ENCODE results near the gene KRTAP5-4.

KRTAP5-4 gene

DNA sequence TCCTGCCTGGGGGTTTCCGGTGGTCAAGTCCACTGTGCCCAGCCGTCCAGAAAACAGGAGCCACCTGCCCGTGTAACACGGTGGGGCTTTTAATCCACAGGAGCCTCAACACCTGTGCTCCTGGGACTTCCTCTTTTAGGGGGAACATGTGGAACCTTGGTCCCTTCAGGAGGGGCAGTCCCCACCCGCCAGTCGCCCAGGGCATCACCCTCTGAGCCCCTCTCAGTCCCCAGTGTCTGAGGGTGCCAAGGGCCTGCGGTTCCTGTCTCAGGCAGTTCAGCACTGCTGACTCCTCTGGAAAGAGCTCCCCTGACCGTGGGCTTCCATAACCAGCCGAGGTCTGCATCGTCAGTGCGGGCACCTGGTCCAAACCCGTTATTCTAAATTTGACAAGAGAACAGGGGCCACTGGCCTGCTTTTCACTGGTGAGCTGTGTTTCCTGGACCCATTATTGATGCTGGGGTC is 23.5 kb upstream of the KRTAP5-4 start:
- H3K36me3 ChIP-seq (ENCODE audit: control insufficient read depth in 5 of 5, insufficient read depth in 5 of 5, low read length in 5 of 5) = no peaks in the 10 kb centered on the region
- peaks cover 0 to 8% (median 1%) of the 10 kb centered on the region in 5 donors for H3K4me1 ChIP-seq (ENCODE audit: control insufficient read depth in 5 of 5, insufficient read depth in 5 of 5, low read length in 5 of 5)
- no peak overlapping the region for H3K4me3 ChIP-seq (ENCODE audit: low read depth in 1 of 5, low read length in 5 of 5)
- H3K27ac ChIP-seq (ENCODE audit: low read depth, low read length) = no peak overlapping the region
- no peaks in the 10 kb centered on the region for H3K9me3 ChIP-seq (ENCODE audit: control insufficient read depth in 5 of 5, low read length in 5 of 5)
- peaks cover 0 to 16% (median 8%) of the 10 kb centered on the region in 5 donors for H3K27me3 ChIP-seq (ENCODE audit: control insufficient read depth in 5 of 5, insufficient read depth in 4 of 5, low read length in 5 of 5)
- no peak overlapping the region for H3K9ac ChIP-seq (ENCODE audit: low read length in 5 of 5)

DNA sequence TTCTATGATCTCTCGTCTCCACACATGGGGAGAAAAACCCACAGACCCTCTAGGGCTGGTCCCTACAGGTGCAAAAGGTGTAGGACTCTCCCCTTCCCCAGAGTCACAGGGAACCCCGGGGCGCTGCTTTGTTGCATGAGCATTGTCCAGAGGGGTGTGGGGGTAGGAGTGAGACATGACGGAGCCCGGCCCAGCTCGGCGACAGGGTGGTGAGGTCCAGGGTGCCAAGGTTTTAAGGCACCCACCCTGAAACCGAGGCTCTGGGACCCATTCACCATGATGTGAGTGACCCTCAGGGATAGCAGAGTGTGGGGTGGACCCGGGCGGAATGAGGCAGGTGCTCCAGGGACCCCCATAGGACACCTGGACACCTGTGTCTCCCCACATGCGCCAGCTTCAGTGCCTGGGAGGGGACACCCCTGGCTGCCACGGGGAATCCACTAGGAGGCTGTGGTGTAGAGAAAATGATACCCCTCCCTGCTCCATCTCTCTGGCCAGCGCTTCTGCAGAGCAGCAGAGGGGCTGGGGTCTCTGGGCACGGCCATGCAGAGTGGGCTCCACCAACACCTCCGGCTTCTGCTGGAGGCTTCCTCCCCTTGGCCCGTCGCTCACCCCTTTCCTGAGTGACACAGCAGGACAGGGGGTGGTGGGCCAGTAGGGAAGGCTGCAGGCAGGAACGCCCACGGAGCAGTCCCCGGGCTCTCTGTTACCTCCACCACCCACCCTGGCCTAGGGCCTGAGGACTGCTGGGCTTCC is 22.8 kb upstream of the KRTAP5-4 start:
- Histone ChIP-seq H3K27ac (ENCODE audit: low read depth, low read length) (no peak overlapping the region), H3K36me3 (ENCODE audit: control insufficient read depth in 5 of 5, insufficient read depth in 5 of 5, low read length in 5 of 5) (no peaks in the 10 kb centered on the region), H3K9ac (ENCODE audit: low read length in 5 of 5) (no peak overlapping the region), H3K4me3 (ENCODE audit: low read depth in 1 of 5, low read length in 5 of 5) (no peak overlapping the region), H3K4me1 (ENCODE audit: control insufficient read depth in 5 of 5, insufficient read depth in 5 of 5, low read length in 5 of 5) (peaks cover 0 to 14% (median 6%) of the 10 kb centered on the region in 5 donors), H3K9me3 (ENCODE audit: control insufficient read depth in 5 of 5, low read length in 5 of 5) (no peaks in the 10 kb centered on the region), H3K27me3 (ENCODE audit: control insufficient read depth in 5 of 5, insufficient read depth in 4 of 5, low read length in 5 of 5) (peaks cover 0 to 21% (median 12%) of the 10 kb centered on the region in 5 donors)

- Histone ChIP-seq H3K27ac (ENCODE audit: low read depth, low read length) (no peak overlapping the region), H3K4me3 (ENCODE audit: low read depth in 1 of 5, low read length in 5 of 5) (no peak overlapping the region), H3K27me3 (ENCODE audit: control insufficient read depth in 5 of 5, insufficient read depth in 4 of 5, low read length in 5 of 5) (peaks cover 3 to 25% (median 22%) of the 10 kb centered on the region in 5 donors), H3K36me3 (ENCODE audit: control insufficient read depth in 5 of 5, insufficient read depth in 5 of 5, low read length in 5 of 5) (no peaks in the 10 kb centered on the region), H3K4me1 (ENCODE audit: control insufficient read depth in 5 of 5, insufficient read depth in 5 of 5, low read length in 5 of 5) (peaks cover 0 to 22% (median 10%) of the 10 kb centered on the region in 5 donors), H3K9ac (ENCODE audit: low read length in 5 of 5) (no peak overlapping the region), H3K9me3 (ENCODE audit: control insufficient read depth in 5 of 5, low read length in 5 of 5) (no peaks in the 10 kb centered on the region)
Measured at GRCh38 chr11:1643146-1643690, 21.3 kb upstream of the KRTAP5-4 start.

DNA sequence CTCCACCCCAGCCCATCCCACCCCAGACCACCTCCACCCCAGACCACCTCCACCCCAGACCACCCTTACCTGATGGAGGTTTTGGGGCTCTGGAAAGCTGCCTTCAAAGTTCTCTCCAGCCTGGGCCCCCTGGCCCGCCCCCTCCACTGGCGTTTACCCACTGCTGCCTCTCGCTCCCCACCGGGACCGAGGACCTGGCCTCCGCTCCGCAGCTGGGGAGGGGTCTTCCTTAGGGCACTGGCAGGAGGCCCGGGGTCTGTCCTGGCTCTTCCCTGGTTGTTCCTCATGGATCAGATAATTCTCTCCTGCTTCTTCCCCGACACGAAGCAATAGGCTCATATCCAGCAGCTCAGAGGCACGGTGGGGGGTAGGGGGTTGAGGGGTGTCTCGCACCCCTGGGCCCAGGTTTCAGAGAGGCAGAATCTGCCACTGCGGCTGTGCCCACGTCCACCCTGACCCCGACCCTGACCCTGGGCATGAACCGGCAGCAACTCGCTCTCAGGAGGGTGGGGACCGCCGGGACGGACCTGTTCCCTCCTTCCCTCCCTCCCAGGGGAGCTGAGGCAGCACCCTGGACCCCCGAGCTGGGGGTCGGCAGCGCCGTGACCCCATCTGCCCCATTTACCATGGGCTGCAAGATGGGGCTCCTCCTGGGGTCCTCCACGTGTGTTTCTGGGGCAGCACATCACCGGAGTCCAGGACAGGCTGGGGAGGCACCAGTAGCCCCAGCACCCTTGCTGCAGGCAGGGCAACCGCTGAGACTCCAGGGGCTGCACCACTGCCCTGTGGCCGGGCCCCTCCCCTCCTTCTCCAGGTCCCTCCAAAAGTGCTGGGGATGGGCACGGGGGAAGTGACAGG is 20.6 kb upstream of the KRTAP5-4 start:
- Histone ChIP-seq H3K9me3 (ENCODE audit: control insufficient read depth in 5 of 5, low read length in 5 of 5) (no peaks in the 10 kb centered on the region), H3K27ac (ENCODE audit: low read depth, low read length) (no peak overlapping the region), H3K4me1 (ENCODE audit: control insufficient read depth in 5 of 5, insufficient read depth in 5 of 5, low read length in 5 of 5) (peaks cover 0 to 25% (median 10%) of the 10 kb centered on the region in 5 donors), H3K9ac (ENCODE audit: low read length in 5 of 5) (no peak overlapping the region), H3K36me3 (ENCODE audit: control insufficient read depth in 5 of 5, insufficient read depth in 5 of 5, low read length in 5 of 5) (no peaks in the 10 kb centered on the region), H3K4me3 (ENCODE audit: low read depth in 1 of 5, low read length in 5 of 5) (no peak overlapping the region), H3K27me3 (ENCODE audit: control insufficient read depth in 5 of 5, insufficient read depth in 4 of 5, low read length in 5 of 5) (peaks cover 3 to 25% (median 22%) of the 10 kb centered on the region in 5 donors)

DNA sequence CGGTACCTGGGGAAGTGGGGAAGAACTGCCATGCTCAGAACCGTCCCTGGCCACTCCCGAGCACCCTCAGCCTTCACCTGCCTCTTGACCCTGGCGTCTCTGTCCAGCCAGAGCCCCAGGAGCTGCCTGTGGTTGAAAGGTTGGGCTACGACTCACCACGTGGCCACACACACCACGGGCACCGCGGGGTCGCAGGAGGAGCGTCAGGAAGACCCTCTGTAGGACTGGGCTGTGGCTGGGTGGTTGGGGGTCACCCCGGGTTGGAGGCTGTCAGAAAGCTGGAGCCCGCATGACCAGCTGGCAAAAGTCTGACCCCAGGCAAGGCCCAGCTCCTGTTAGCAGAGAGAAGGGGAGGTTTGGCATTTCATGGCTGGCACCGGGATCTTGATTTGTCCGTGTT is 19.2 kb upstream of the KRTAP5-4 start:
- Histone ChIP-seq H3K9me3 (ENCODE audit: control insufficient read depth in 5 of 5, low read length in 5 of 5) (no peaks in the 10 kb centered on the region), H3K36me3 (ENCODE audit: control insufficient read depth in 5 of 5, insufficient read depth in 5 of 5, low read length in 5 of 5) (no peaks in the 10 kb centered on the region), H3K27ac (ENCODE audit: low read depth, low read length) (no peak overlapping the region), H3K4me1 (ENCODE audit: control insufficient read depth in 5 of 5, insufficient read depth in 5 of 5, low read length in 5 of 5) (peaks cover 0 to 25% (median 10%) of the 10 kb centered on the region in 5 donors), H3K9ac (ENCODE audit: low read length in 5 of 5) (no peak overlapping the region), H3K4me3 (ENCODE audit: low read depth in 1 of 5, low read length in 5 of 5) (no peak overlapping the region), H3K27me3 (ENCODE audit: control insufficient read depth in 5 of 5, insufficient read depth in 4 of 5, low read length in 5 of 5) (peaks cover 3 to 25% (median 22%) of the 10 kb centered on the region in 5 donors)

- Histone ChIP-seq H3K4me3 (ENCODE audit: low read depth in 1 of 5, low read length in 5 of 5) (no peak overlapping the region), H3K27ac (ENCODE audit: low read depth, low read length) (no peak overlapping the region), H3K27me3 (ENCODE audit: control insufficient read depth in 5 of 5, insufficient read depth in 4 of 5, low read length in 5 of 5) (peaks cover 3 to 30% (median 22%) of the 10 kb centered on the region in 5 donors), H3K36me3 (ENCODE audit: control insufficient read depth in 5 of 5, insufficient read depth in 5 of 5, low read length in 5 of 5) (no peaks in the 10 kb centered on the region), H3K4me1 (ENCODE audit: control insufficient read depth in 5 of 5, insufficient read depth in 5 of 5, low read length in 5 of 5) (peaks cover 0 to 29% (median 10%) of the 10 kb centered on the region in 5 donors), H3K9ac (ENCODE audit: low read length in 5 of 5) (no peak overlapping the region), H3K9me3 (ENCODE audit: control insufficient read depth in 5 of 5, low read length in 5 of 5) (no peaks in the 10 kb centered on the region)
Measured at GRCh38 chr11:1640076-1640946, 18.4 kb upstream of the KRTAP5-4 start.

DNA sequence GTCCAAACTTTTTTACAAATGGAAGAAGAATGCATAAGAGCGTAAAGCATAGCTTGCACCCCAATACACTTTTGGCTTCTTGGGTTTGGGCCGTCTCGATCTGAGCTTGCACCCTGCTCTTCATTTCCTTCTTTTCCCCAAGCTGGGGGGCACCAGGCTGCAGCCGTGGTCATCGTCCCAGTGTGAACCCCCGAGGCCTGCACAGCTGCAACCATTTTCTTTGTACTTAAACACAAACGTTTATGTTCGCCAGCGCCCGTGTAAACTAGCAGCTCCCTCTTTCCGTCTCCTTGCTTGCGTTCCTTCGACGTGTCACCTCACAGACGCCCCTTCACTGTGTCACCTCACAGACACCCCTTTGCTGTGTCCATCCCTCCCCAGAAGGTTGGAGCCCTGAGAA is 17.7 kb upstream of the KRTAP5-4 start:
- H3K4me1 ChIP-seq (ENCODE audit: control insufficient read depth in 5 of 5, insufficient read depth in 5 of 5, low read length in 5 of 5) = peaks cover 0 to 29% (median 10%) of the 10 kb centered on the region in 5 donors
- no peaks in the 10 kb centered on the region for H3K36me3 ChIP-seq (ENCODE audit: control insufficient read depth in 5 of 5, insufficient read depth in 5 of 5, low read length in 5 of 5)
- no peaks in the 10 kb centered on the region for H3K9me3 ChIP-seq (ENCODE audit: control insufficient read depth in 5 of 5, low read length in 5 of 5)
- no peak overlapping the region for H3K27ac ChIP-seq (ENCODE audit: low read depth, low read length)
- no peak overlapping the region for H3K9ac ChIP-seq (ENCODE audit: low read length in 5 of 5)
- no peak overlapping the region for H3K4me3 ChIP-seq (ENCODE audit: low read depth in 1 of 5, low read length in 5 of 5)
- peaks cover 3 to 30% (median 18%) of the 10 kb centered on the region in 5 donors for H3K27me3 ChIP-seq (ENCODE audit: control insufficient read depth in 5 of 5, insufficient read depth in 4 of 5, low read length in 5 of 5)

DNA sequence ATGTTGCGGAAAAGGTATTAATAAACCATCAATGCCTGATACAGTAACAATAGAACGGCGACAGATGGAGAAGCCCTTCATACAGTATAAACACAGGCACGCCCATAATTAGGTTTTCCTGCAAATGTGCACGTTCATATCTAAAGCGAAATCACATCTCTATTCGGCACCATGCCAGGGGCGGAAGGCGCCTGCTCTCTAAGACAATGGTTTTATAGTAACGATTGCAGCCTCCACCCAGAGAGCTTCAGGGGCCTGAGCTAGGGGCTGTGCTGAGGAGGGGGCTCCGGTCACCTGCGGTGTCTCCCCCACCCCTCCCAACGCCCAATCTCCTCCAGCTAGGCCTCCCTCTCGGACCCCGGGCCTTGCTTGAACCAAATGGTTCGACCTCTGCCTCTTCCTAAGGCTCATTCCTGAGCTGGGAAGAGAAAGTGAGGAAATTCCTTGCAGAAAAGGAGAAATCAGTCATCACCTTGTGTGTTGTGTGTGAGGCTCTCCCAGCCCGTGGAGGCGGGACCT is 17.2 kb upstream of the KRTAP5-4 start:
- Histone ChIP-seq H3K4me3 (ENCODE audit: low read depth in 1 of 5, low read length in 5 of 5) (no peak overlapping the region), H3K36me3 (ENCODE audit: control insufficient read depth in 5 of 5, insufficient read depth in 5 of 5, low read length in 5 of 5) (no peaks in the 10 kb centered on the region), H3K9ac (ENCODE audit: low read length in 5 of 5) (no peak overlapping the region), H3K27ac (ENCODE audit: low read depth, low read length) (no peak overlapping the region), H3K4me1 (ENCODE audit: control insufficient read depth in 5 of 5, insufficient read depth in 5 of 5, low read length in 5 of 5) (peaks cover 0 to 29% (median 10%) of the 10 kb centered on the region in 5 donors), H3K27me3 (ENCODE audit: control insufficient read depth in 5 of 5, insufficient read depth in 4 of 5, low read length in 5 of 5) (peaks cover 3 to 30% (median 18%) of the 10 kb centered on the region in 5 donors), H3K9me3 (ENCODE audit: control insufficient read depth in 5 of 5, low read length in 5 of 5) (no peaks in the 10 kb centered on the region)

DNA sequence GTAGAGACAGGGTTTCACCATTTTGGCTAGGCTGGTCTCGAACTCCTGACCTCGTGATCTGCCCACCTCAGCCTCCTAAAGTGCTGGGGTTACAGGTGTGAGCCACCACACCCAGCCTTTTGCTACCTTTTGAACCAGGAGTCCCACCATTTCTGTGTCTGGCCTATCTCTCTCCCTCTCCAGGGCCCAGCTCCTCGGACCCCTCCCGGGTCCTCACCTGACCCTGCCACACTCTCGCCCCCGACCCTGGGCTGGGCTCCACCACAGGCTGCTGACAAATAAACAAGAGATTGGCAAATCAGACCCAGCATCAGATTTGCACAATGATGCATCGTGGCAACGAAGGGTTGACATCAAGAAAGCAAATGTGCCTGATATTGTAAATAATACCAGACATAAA is 16.4 kb upstream of the KRTAP5-4 start:
- Histone ChIP-seq H3K4me3 (ENCODE audit: low read depth in 1 of 5, low read length in 5 of 5) (no peak overlapping the region), H3K27me3 (ENCODE audit: control insufficient read depth in 5 of 5, insufficient read depth in 4 of 5, low read length in 5 of 5) (peaks cover 3 to 30% (median 21%) of the 10 kb centered on the region in 5 donors), H3K27ac (ENCODE audit: low read depth, low read length) (no peak overlapping the region), H3K9ac (ENCODE audit: low read length in 5 of 5) (no peak overlapping the region), H3K4me1 (ENCODE audit: control insufficient read depth in 5 of 5, insufficient read depth in 5 of 5, low read length in 5 of 5) (peaks cover 0 to 29% (median 10%) of the 10 kb centered on the region in 5 donors), H3K36me3 (ENCODE audit: control insufficient read depth in 5 of 5, insufficient read depth in 5 of 5, low read length in 5 of 5) (no peaks in the 10 kb centered on the region), H3K9me3 (ENCODE audit: control insufficient read depth in 5 of 5, low read length in 5 of 5) (no peaks in the 10 kb centered on the region)

Measured in subcutaneous abdominal adipose tissue (tissue), 5 donors.